GM23248 (cell line): Measurements from ENCODE around the gene QSOX1.

ENCODE experiments used
- EZH2 ChIP-seq: fragments of 200-600 bp; sonication (generic); IDR thresholded peaks from 2 replicates; pipeline ENCODE4 v1.6.1; 2018; ENCODE audit warnings: antibody characterized with exemption, mild to moderate bottlenecking; ENCODE audit not compliant: insufficient read depth, poor library complexity, severe bottlenecking
- EZH2phosphoT487 ChIP-seq: fragments of 200-600 bp; sonication (generic); IDR thresholded peaks from 2 replicates; pipeline ENCODE4 v1.6.1; 2018; ENCODE audit warnings: antibody characterized with exemption, moderate library complexity, mild to moderate bottlenecking, low read depth; ENCODE audit not compliant: insufficient read depth

GRCh38 chr1:180137776-180138175 lies 16.9 kb upstream of the QSOX1 start:
- TF ChIP-seq EZH2 (no peak), EZH2phosphoT487 (no peak)
